Measurements from ENCODE around the gene ZNF697. TPM values are rescaled to one million over a fixed set of nuclear protein-coding genes. Genes with fewer than 3 reads are reported as not detected.

Gene ZNF697
- total RNA-seq, 1 donor from 2014 or later: 0.07 TPM

GRCh38 chr1:119664067-119664466, 16.0 kb upstream of the ZNF697 start:
- Mint-ChIP-seq H3K27ac (no peak overlapping the region), H3K36me3 (ENCODE audit: low read depth) (no peaks in the 10 kb centered on the region), H3K27me3 (peaks cover 12% of the 10 kb centered on the region), H3K4me3 (no peak overlapping the region), H3K4me1 (no peaks in the 10 kb centered on the region), H3K9me3 (no peaks in the 10 kb centered on the region)
- no peak for DNase-seq
- intact Hi-C loops (cut with micrococcal nuclease): no loop called here
- POLR2A ChIA-PET: no interaction called here
- no peak for TF ChIP-seq CTCF (IDR thresholded peaks at IDR 0.05)
- ATAC-seq (ENCODE audit: low read depth): no peak
- CTCF ChIA-PET: no interaction called here

GRCh38 chr1:119662034-119662437, 14.0 kb upstream of the ZNF697 start:
- DNase-seq: no peak
- H3K4me1 Mint-ChIP-seq: no peaks in the 10 kb centered on the region
- CTCF ChIA-PET: interaction anchor here (1.1 to 3.2 kb wide), 2 partner anchors 11 to 13 kb away, joined by 3 to 15 read pairs; no protein-coding TSS in a partner anchor
- intact Hi-C loops (cut with micrococcal nuclease): no loop called here
- ATAC-seq (ENCODE audit: low read depth): no peak
- POLR2A ChIA-PET: no interaction called here
- no peak overlapping the region for H3K27ac Mint-ChIP-seq
- no peak overlapping the region for H3K4me3 Mint-ChIP-seq
- no peak for TF ChIP-seq CTCF (IDR thresholded peaks at IDR 0.05)
- no peaks in the 10 kb centered on the region for H3K9me3 Mint-ChIP-seq
- H3K27me3 Mint-ChIP-seq: peaks cover 12% of the 10 kb centered on the region
- H3K36me3 Mint-ChIP-seq (ENCODE audit: low read depth): no peaks in the 10 kb centered on the region

GRCh38 chr1:119660253-119661083, 12.4 kb upstream of the ZNF697 start:
- Mint-ChIP-seq H3K9me3 (no peaks in the 10 kb centered on the region), H3K36me3 (ENCODE audit: low read depth) (no peaks in the 10 kb centered on the region), H3K4me3 (no peak overlapping the region), H3K4me1 (no peaks in the 10 kb centered on the region), H3K27ac (no peak overlapping the region), H3K27me3 (peaks cover 15% of the 10 kb centered on the region)
- no peak for ATAC-seq (ENCODE audit: low read depth)
- no peak for DNase-seq
- intact Hi-C loops (cut with micrococcal nuclease): no loop called here
- no peak for TF ChIP-seq CTCF (IDR thresholded peaks at IDR 0.05)
- ChIA-PET CTCF (interaction anchor here (3.2 kb wide), 1 partner anchor 15 kb away, joined by 15 read pairs; no protein-coding TSS in a partner anchor), POLR2A (no interaction called here)

GRCh38 chr1:119659628-119660027, 11.6 kb upstream of the ZNF697 start:
- ChIA-PET POLR2A (no interaction called here), CTCF (interaction anchor here (3.2 kb wide), 1 partner anchor 16 kb away, joined by 15 read pairs; no protein-coding TSS in a partner anchor)
- DNase-seq (no peak), ATAC-seq (ENCODE audit: low read depth) (no peak)
- no peaks in the 10 kb centered on the region for H3K36me3 Mint-ChIP-seq (ENCODE audit: low read depth)
- no peaks in the 10 kb centered on the region for H3K4me1 Mint-ChIP-seq
- no peak overlapping the region for H3K4me3 Mint-ChIP-seq
- peaks cover 15% of the 10 kb centered on the region for H3K27me3 Mint-ChIP-seq
- intact Hi-C loops (cut with micrococcal nuclease): no loop called here
- H3K9me3 Mint-ChIP-seq: no peaks in the 10 kb centered on the region
- H3K27ac Mint-ChIP-seq: no peak overlapping the region
- TF ChIP-seq CTCF (IDR thresholded peaks at IDR 0.05): no peak

DNA sequence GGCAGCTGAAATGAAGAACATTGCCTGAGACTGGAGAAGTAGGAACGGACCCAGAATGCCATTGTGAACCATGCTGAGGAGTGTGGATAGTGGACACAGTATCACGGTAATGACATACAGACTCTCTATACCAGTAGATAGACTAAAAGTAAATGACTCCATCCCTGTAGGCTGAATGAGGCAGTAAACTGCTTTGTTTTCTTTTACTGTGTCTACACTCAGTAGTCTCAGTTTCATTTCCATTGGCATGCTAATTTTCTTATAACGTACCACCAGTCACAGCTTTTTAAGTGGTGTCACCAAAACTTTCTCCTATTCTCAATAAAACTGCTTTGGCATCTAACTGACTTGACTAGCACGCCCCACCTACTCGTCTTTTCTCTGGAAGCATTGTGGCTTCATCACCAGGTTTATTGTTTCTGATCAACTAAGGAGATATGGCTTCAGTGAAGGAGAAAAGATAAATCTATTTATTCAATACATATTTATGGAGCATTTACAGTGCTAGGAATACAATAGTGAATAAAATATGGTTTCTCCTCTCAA, 8.4 kb upstream of the ZNF697 start:
- Mint-ChIP-seq H3K9me3 (no peaks in the 10 kb centered on the region), H3K27ac (no peak overlapping the region), H3K4me1 (no peaks in the 10 kb centered on the region), H3K27me3 (peaks cover 29% of the 10 kb centered on the region), H3K4me3 (no peak overlapping the region), H3K36me3 (ENCODE audit: low read depth) (no peaks in the 10 kb centered on the region)
- ChIA-PET POLR2A (no interaction called here), CTCF (interaction anchor here (1.6 kb wide), 1 partner anchor 11 kb away, joined by 3 read pairs; no protein-coding TSS in a partner anchor)
- no peak for TF ChIP-seq CTCF (IDR thresholded peaks at IDR 0.05)
- intact Hi-C loops (cut with micrococcal nuclease): no loop called here
- ATAC-seq (ENCODE audit: low read depth) (no peak), DNase-seq (no peak)
